EL (cell line): ENCODE data around the gene KRTAP4-12.
A peak's percentile ranks its signal among the peaks of the same experiment; 100 is the strongest.
"Not testable (repeated sequence)": the region's sequence is repeated elsewhere in the genome, so short reads cannot be mapped to it uniquely, and the experiment has no call there.

Source experiments
- DNase-seq: peaks from one replicate; pipeline ENCODE4 v3.0.0-alpha.2; 2016

KRTAP4-12 gene

DNA sequence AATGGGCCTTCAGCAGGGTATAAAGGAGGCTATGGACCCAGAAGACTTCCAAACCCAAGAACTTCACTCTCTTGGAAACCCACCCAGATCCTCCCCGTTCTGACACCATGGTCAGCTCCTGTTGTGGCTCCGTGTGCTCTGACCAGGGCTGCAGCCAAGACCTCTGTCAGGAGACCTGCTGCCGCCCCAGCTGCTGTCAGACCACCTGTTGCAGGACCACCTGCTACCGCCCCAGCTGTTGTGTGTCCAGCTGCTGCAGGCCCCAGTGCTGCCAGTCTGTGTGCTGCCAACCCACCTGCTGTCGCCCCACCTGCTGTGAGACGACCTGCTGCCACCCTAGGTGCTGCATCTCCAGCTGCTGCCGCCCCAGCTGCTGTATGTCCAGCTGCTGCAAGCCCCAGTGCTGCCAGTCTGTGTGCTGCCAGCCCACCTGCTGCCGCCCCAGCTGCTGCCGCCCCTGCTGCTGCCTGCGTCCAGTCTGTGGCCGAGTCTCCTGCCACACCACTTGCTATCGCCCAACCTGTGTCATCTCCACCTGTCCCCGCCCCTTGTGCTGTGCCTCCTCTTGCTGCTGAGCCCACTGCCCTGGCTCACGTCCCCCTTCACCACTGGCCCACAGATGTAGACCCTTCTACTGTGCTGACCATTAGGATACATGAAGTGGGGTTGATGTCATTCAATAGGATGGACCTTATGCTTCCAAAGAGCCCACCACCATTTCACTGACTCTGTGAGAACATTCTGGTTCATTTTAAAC lies 39.7 kb downstream of the KRTAP4-12 start, which contains the start of gene KRTAP4-7:
Gene KRTAP4-7 (plus strand): TSS at position 51 of the 757 bp plus-strand sequence. CDS start 57 bp downstream, at position 108.
- not testable (repeated sequence) for DNase-seq

- peak; percentile 87 for DNase-seq
Observed at GRCh38 chr17:41083427-41083826, 40.6 kb downstream of the KRTAP4-12 start.

- DNase-seq = peak; percentile 84
Observed at GRCh38 chr17:41082626-41083025, 41.4 kb downstream of the KRTAP4-12 start.

GRCh38 chr17:41076788-41077187 lies 47.2 kb downstream of the KRTAP4-12 start:
- DNase-seq = no peak

DNA sequence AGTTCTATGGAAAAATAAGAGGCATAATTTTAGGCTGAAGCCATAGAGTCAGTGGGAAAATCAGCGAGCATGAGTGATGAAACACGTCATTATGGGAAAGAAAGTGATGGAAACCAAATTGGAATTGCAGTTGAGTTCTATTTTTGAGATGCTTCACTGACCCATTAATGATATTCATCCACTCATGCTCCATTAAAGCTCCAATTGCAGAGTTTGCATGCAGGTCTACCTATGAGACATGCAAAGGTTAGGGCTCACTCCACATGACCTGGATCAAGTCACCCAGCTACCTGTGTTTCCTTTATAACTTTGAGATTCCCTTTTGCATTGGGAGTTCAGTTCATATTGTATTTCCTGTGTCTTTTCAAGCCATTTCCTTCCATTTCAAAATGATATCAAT lies 50.3 kb downstream of the KRTAP4-12 start:
- DNase-seq = no peak
